OCI-LY7 (cell line): ENCODE results near the gene INKA2. TPM values are rescaled to one million over a fixed set of nuclear protein-coding genes. Genes with fewer than 3 reads are reported as not detected.

ENCODE experiments used
- BruUV-seq: library from RNA; stranded (reverse); fragments of 400-500 nt; replicated peaks from 2 replicates; lab custom pipeline; 2021; lab: Mats Ljungman, UMichigan
- CTCF ChIA-PET: fragments of 300-600 bp; sonication (Branson Sonifier 250); formaldehyde crosslinking; loops from one replicate; lab custom pipeline; 2022; ENCODE audit warnings: antibody characterized with exemption; ENCODE audit not compliant: unreplicated experiment; lab: Charles Lee
- POLR2A ChIA-PET: fragments of 300-600 bp; sonication (Branson Sonifier 250); formaldehyde crosslinking; loops from one replicate; lab custom pipeline; 2022; ENCODE audit warnings: antibody characterized with exemption; lab: Charles Lee
- DNase-seq: peaks from one replicate; pipeline ENCODE4 v3.0.0-alpha.2; 2015; ENCODE audit warnings: low spot score
- H2AFZ ChIP-seq: fragments of 200-600 bp; sonication (generic), shearing (Covaris generic); 2 replicates; pipeline ENCODE4 v1.6.1; 2014; ENCODE audit warnings: mild to moderate bottlenecking, antibody characterized with exemption, low read length, moderate library complexity
- H3K27ac ChIP-seq: fragments of 200-600 bp; sonication (generic); 2 replicates; pipeline ENCODE4 v1.5.1; 2014; ENCODE audit warnings: mixed run types, low read depth, mild to moderate bottlenecking, moderate library complexity, low read length, inconsistent platforms; ENCODE audit not compliant: poor library complexity, severe bottlenecking
- H3K36me3 ChIP-seq: fragments of 200-600 bp; sonication (generic); 2 replicates; pipeline ENCODE4 v1.6.1; 2014; ENCODE audit warnings: mild to moderate bottlenecking, antibody characterized with exemption, low read length, moderate library complexity, mixed read lengths; ENCODE audit not compliant: insufficient read depth
- H3K4me1 ChIP-seq: fragments of 200-600 bp; sonication (generic); 2 replicates; pipeline ENCODE4 v1.5.1; 2014; ENCODE audit warnings: mild to moderate bottlenecking, low read length; ENCODE audit not compliant: insufficient read depth, poor library complexity, severe bottlenecking
- H3K4me2 ChIP-seq: fragments of 200-600 bp; sonication (generic); 2 replicates; pipeline ENCODE4 v1.6.1; 2014; ENCODE audit warnings: mild to moderate bottlenecking, low read length
- H3K4me3 ChIP-seq: fragments of 200-600 bp; sonication (generic); 2 replicates; pipeline ENCODE4 v1.5.1; 2014; ENCODE audit warnings: mild to moderate bottlenecking, low read depth, low read length; ENCODE audit not compliant: poor library complexity, severe bottlenecking
- H3K79me2 ChIP-seq: fragments of 200-600 bp; sonication (generic); 2 replicates; pipeline ENCODE4 v1.6.1; 2016; ENCODE audit warnings: low read depth, mild to moderate bottlenecking, low read length, moderate library complexity, mixed read lengths; ENCODE audit not compliant: insufficient read depth
- H3K9me2 ChIP-seq: fragments of 200-600 bp; sonication (generic); 2 replicates; pipeline ENCODE4 v1.6.1; 2016; ENCODE audit warnings: mild to moderate bottlenecking, low read length, mixed read lengths; ENCODE audit not compliant: insufficient read depth
- H3K9me3 ChIP-seq: fragments of 200-600 bp; sonication (generic); 2 replicates; pipeline ENCODE4 v1.6.1; 2014; ENCODE audit warnings: mild to moderate bottlenecking, mixed run types, low read length, mixed read lengths
- H4K20me1 ChIP-seq: fragments of 200-600 bp; sonication (generic); 2 replicates; pipeline ENCODE4 v1.6.1; 2014; ENCODE audit warnings: mild to moderate bottlenecking, antibody characterized with exemption, low read length, moderate library complexity, mixed read lengths; ENCODE audit not compliant: insufficient read depth
- EZH2phosphoT487 ChIP-seq: fragments of 200-600 bp; sonication (generic); IDR thresholded peaks from 2 replicates; pipeline ENCODE4 v1.6.1; 2018; ENCODE audit warnings: low read depth, borderline replicate concordance, mild to moderate bottlenecking, mixed run types, antibody characterized with exemption, low read length, moderate library complexity, mixed read lengths
- intact Hi-C: fragments of 100-400 bp; cut with micrococcal nuclease; formaldehyde crosslinking; loops from one replicate; pipeline ENCODE4 v1.10.0; 2022; ENCODE audit not compliant: unreplicated experiment
- total RNA-seq, 2 experiments: library from RNA; depleted of rRNA in 1 of 2; stranded (reverse); fragments of >200 nt in 1 of 2; shearing (Covaris generic) in 1 of 2; gene quantifications; 2 replicates each; pipeline ENCODE4 v1.2.3, GENCODE V29; 2014 to 2022
- TF ChIP-seq, protein P1 (sequence below): fragments of 200-600 bp; sonication (generic); conservative IDR thresholded peaks from 2 replicates; pipeline ENCODE4 v1.5.1; 2014; ENCODE audit warnings: mild to moderate bottlenecking, antibody characterized with exemption, low read length, moderate library complexity, mixed read lengths

INKA2 gene
- total RNA-seq, 2 experiments from 2014 or later = 3.9 to 10.8 TPM

DNA sequence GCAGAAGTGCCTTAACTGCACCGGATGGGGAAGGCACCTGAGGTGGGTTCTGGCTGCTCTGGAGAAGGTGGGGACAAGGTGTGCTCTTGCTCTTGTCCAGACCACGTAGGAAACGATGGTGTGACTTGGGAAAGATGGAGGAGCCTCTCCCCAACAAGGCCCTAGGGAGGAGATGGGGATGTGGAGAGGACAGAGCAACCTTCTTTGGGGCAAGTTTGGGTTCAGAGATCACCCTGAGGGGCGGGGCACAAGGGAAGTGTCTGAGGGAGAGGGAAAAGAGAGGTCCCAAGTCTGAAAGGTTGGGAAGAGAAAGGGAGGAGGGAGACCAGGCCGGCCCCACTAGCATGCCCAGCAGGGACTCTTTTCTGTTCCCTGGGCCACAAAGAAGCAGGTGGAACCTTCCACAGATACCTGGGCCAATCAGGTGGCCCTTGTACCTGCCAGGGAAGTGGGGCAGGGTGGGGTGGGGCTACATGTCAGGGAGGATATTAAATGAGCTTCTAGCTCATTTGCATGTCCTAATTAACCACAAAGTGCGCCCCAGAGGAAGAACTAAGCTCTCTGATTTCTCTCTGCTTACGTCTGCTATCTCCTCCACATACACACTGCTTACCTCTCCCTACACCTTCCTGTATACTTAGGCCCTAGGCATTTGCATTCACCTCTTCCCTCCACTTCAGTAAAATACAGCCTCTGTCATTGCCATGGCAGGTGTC is 15.9 kb downstream of the INKA2 start:
- no peaks in the 10 kb centered on the region for H3K9me2 ChIP-seq
- H3K9me3 ChIP-seq = no peaks in the 10 kb centered on the region
- no peak overlapping the region for H2AFZ ChIP-seq
- H3K4me1 ChIP-seq = peaks cover 11% of the 10 kb centered on the region
- H3K27ac ChIP-seq = no peak overlapping the region
- no peaks in the 10 kb centered on the region for H3K36me3 ChIP-seq
- ChIA-PET POLR2A (interaction anchor here (0.7 to 1.0 kb wide), 2 partner anchors 10 to 508 kb away, joined by 3 read pairs; no protein-coding TSS in a partner anchor), CTCF (no interaction called here)
- intact Hi-C loops = no loop called here
- no peak overlapping the region for H3K4me3 ChIP-seq
- peak overlapping the region; percentile 16; the same call in 1 of the 2 replicates for H3K4me2 ChIP-seq
- no peak for TF ChIP-seq EZH2phosphoT487
- TF ChIP-seq, protein P1, sequence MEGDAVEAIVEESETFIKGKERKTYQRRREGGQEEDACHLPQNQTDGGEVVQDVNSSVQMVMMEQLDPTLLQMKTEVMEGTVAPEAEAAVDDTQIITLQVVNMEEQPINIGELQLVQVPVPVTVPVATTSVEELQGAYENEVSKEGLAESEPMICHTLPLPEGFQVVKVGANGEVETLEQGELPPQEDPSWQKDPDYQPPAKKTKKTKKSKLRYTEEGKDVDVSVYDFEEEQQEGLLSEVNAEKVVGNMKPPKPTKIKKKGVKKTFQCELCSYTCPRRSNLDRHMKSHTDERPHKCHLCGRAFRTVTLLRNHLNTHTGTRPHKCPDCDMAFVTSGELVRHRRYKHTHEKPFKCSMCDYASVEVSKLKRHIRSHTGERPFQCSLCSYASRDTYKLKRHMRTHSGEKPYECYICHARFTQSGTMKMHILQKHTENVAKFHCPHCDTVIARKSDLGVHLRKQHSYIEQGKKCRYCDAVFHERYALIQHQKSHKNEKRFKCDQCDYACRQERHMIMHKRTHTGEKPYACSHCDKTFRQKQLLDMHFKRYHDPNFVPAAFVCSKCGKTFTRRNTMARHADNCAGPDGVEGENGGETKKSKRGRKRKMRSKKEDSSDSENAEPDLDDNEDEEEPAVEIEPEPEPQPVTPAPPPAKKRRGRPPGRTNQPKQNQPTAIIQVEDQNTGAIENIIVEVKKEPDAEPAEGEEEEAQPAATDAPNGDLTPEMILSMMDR = no peak
- no peak for DNase-seq
- H4K20me1 ChIP-seq = no peaks in the 10 kb centered on the region
- H3K79me2 ChIP-seq = no peaks in the 10 kb centered on the region
- no TSS peak for BruUV-seq

DNA sequence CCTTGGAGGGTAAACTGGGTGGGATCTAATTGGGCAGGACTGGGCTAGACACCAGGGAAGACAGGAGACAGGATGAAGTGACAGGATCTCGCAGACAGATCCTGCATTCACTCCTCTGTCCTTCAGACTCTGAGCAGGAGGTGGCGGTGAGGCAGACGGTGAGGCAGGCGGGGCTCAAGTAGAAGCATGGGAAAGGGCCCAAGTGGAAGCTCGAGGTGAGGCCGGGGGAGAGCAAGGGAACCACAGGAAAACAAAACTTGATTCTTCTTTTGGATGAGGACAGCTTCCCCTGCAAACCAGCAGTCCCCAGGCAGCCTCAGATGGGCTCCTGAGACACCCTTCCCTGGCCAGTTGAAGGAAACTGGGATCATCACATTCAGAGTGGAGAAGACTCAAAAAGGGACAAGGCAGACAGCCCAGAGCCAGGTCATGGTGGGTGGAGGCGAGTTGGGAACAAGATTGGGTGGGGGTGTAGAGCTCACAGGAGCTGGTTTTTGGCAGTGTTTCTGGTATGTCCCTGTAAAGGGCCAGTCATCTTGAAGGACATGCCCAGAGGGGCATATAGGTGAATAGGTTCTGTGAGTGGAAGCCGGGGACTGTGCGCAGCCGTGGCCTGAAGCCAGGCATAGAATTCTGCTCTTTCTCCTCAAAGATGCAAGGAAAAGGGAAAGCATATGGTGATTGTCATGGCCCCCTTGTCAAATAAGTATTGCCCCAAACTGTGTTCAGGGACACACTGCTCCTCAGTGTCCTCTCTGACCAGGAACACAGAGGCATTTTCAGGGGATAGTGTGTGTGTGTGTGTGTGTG is 18.0 kb downstream of the INKA2 start:
- no TSS peak for BruUV-seq
- Histone ChIP-seq H2AFZ (no peak overlapping the region), H4K20me1 (no peaks in the 10 kb centered on the region), H3K79me2 (no peaks in the 10 kb centered on the region), H3K36me3 (peaks cover 15% of the 10 kb centered on the region; the same call in 1 of the 2 replicates), H3K4me2 (no peak overlapping the region), H3K4me3 (no peak overlapping the region), H3K27ac (no peak overlapping the region), H3K4me1 (peaks cover 11% of the 10 kb centered on the region), H3K9me2 (no peaks in the 10 kb centered on the region), H3K9me3 (no peaks in the 10 kb centered on the region)
- ChIA-PET CTCF (no interaction called here), POLR2A (no interaction called here)
- DNase-seq = no peak
- intact Hi-C loops = no loop called here
- TF ChIP-seq, protein P1 = no peak
- no peak for TF ChIP-seq EZH2phosphoT487
